NCI-H1694 (cell line): ENCODE data around the gene ADAMTS13.

Source experiments
- DNase-seq: peaks from one replicate; lab custom pipeline; 2025; lab: John Stamatoyannopoulos, UW

ADAMTS13 gene

DNA sequence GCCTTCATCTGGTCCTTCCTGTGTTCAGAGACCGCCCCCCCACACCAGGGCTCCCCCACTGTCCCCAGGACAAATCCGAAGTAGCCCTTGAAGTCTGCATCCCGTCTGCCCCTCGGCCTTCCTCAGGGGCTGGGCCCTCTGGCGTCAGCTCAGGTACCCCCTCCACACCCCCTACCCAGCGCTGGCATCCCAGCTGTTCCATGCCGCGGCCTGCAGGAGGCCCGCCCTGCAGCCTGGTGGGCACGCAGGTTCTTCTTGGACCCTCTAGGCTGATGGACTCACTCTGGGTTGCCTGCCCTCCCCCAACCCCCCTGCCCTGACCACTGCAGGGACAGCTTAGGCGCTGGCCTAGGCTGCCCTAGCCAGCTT is 50.1 kb downstream of the ADAMTS13 start:
- no peak for DNase-seq

DNA sequence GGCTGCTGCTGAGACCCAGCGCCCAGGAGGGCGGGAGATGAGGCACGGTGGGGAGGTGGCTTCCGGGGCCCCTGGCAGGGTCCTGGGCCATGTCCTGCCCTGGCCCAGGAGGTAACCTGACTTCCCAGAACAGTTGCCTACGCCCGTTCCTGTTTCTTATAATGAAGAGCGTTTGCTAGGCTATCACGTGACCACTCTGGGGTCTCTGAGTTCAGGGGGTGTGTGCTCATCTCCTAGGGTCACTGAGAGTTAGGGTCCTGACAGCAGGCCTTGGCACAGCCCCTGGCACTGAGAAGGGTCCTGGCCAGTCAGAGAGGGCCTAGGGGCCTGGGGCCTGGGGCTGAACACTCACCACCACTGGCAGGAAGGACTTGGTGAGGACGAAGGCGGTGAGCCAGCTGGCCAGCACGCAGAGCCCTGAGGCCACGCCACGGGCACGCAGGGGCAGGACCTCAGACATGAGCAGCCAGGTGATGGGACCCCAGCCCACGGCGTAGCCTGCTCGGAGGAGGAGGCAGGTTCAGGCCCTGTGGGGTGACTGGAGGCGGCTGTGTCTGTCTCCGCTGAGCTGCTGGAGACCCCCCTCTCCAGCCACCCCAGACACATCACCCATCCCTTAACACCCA is 50.7 kb downstream of the ADAMTS13 start:
- no peak for DNase-seq

DNA sequence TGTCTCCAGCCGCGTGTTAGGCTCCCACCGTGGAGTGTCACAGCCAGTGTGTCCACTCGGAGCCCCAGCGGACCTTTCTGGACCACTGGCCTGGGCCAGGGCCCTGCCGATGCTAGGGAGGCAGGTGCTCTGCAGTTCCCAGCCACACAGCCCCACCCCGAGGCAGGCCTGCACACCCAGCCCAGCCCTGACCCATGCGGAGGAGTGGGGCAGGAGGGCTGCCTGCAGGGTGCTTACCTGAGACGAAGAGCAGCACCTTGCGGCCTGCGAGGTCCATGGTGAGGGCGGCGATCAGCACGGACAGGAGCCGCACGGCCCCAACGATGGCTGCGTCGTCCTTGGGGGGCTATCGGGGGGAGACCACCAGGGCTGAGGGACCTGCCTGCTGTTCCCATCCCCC is 51.6 kb downstream of the ADAMTS13 start:
- DNase-seq, result no peak

DNA sequence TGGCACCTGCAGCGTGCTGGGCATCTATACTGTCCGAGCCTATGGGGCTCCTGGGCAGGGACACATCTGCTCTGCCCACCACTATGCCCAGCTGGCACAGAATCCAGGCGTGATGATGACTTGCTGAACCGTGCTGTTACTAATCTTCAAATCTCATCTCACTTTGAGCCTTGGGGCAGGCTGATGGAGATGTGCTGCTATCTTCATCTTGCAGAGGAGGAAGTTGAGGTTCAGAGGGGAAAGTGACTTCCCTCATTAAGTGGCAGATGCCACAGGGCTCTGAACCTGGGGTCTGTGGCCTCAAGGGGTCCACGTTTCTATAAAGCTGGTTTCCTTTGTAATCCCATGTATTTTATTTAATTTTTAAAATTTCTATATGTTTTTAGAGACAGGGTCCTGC is 52.0 kb downstream of the ADAMTS13 start:
- DNase-seq, result no peak

DNA sequence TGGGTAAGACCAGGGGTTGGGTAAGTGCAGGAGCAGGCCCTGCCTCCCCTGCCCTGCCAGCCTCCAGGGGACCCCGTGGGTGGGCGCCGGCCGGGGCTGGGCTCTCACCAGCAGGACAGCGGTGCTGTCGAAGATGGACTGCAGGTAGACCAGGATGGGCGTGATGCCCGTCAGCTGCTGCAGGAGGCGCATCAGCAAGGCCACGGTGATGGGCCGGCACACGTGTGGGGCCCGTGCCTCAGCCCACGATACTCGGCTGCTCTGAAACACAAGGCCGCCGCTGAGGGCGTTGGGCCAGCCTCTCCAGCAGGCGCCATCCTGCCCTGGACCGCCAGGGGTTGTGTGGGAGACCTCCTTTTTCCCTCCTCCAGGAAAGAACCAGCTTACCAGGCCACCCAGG is 52.7 kb downstream of the ADAMTS13 start:
- no peak for DNase-seq

DNA sequence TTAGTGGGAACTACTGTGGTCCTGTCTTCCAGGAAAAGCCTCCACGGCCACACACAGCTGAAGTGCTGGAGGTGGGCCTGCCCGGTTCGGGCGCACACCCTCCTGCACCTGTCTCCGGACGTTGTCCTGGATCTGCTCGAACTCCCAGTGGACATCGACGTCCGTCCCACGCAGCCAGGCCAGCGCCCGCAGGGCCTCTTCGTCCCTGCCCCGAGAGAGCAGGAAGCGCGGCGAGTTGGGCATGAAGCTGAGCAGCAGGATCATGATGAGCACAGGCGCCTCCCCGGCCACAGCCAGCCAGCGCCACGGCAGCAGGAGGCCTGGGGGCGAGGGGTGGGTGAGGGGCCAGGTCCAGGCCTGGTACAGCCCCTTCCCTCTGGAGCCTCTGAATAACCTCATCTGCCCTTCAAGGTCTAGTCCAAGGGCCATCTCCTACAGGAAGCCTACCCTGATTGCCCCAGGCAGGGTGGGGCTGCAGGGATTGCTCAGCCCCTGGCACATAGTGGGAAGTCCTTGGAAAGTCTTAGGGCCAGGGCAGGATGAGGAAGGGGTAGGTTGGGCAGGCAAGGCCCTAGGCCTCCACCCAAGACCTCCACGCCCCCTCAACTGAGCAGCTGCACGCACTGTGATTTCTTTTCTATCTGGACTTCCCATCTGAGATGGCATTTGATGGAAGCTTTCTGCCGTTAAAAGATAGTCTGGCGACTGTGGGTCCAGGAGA is 53.3 kb downstream of the ADAMTS13 start:
- no peak for DNase-seq

DNA sequence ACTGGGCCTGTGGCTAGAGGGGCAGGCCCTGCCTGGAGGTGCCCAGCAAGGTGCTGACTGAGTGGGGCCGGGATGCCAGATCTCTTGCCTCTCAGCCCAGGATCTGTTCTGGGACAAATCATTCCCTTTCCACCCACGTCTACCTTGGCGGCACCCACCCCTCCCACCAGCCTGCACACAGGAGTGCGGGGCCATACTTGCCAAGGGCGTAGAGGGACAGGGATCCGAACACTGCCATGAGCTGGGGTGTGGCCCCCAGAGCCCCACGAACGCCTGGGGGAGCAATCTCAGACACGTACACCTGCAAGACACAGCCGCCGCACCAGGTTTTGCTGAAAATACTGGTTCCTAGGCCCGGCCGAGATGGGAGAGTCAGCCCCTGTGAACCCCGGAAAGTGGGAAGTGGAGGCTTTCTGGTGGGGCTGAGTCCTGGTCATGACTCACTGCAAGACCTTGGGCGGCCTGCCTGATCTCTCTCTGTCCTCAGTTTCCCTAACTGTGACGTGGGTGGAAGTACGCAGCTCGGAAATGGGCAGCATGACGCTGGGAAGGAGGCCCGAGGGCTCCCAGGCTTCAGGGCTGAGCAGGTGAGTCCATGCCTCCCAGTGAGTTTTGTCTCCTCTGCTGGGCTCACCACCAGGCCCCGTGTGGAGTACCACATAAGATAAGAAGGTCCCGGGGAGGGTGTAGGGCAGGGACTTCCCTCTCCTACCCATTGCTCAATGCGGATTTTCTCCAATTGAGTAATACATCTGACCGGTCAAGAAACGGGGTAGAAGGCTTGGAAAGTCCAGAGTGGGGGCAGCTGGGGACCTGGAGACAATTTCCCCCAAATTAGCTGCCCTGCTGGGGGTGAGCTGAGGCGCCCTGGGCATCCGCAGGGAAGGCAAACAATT is 54.1 kb downstream of the ADAMTS13 start:
- DNase-seq, result no peak

DNA sequence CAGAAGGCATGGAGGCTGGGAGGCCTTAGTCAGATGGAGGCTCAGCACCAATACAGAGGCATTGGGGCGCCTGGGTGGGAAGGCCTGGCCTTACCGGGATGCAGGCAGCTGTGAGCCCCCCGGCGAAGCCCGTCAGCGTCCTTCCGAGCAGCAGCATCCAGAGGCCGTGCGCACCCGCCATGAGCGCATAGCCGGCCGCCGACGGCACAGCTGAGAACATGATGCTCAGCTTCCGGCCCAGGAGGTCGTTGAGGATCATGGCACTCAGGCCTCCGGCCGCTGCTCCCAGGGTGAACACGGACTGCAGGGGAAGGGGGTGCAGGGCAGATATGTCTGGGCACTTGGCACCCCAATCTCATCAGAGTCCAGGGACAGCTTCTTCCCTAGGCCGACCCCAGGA is 54.8 kb downstream of the ADAMTS13 start:
- no peak for DNase-seq

DNA sequence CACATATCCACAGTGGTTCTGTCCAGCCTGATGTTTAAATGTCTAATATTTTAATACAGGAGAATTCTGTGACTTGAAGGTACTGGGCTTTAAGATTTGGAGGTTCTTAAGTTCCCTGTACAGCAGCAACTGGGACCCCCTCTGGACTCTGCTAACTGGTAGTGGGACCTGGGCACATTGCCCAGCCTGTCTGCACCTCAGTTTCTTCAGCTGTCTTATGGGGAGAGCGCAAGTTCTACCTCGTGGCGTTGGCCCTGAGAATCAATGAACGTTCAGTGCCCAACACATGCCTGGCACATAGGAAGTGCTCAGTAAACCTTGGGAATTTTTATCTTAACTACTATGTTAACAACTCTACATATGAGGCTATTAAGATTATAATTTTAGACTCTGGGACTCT is 55.3 kb downstream of the ADAMTS13 start:
- no peak for DNase-seq

DNA sequence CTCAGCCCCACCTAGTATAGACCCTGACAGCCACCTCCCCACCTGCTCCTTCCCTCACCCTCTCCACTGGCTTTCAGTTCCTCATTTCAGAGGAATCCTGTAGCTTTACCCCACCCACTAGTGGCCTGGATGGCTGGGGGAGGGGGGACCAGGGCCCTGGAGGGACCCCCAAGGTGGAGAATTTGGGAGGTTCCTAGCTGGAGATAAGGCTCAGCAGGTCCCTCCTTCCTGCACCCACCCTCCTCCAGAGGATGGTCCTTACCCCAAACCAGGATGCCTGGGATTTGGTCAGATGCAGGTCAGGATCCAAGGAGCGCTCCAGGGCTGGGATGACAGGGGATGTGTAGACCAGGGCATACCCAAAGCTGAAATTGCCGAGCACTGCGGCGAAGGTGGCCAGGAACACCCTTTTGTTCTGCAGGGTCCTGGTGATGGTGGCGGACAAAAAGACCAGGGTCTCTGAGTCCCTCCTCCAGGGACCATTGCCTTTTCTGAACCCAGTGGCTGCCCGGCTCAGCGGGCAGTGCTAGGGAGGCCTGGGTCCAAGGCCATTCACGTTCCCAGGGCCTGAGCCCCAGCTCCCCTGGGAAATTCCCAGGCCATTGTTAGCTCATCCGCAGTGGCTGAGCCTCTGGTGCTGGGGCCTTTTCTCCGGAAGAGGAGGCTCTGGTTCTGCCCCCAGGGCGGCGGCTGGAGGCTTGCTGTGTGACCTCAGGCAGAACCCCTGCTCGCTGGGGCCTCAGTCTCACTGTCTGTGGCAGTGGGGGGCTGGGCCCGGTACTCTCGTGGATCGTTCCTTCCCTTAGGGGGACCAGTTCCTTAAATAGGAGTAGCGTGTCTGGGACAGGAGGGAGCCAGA is 56.1 kb downstream of the ADAMTS13 start:
- DNase-seq, result no peak

DNA sequence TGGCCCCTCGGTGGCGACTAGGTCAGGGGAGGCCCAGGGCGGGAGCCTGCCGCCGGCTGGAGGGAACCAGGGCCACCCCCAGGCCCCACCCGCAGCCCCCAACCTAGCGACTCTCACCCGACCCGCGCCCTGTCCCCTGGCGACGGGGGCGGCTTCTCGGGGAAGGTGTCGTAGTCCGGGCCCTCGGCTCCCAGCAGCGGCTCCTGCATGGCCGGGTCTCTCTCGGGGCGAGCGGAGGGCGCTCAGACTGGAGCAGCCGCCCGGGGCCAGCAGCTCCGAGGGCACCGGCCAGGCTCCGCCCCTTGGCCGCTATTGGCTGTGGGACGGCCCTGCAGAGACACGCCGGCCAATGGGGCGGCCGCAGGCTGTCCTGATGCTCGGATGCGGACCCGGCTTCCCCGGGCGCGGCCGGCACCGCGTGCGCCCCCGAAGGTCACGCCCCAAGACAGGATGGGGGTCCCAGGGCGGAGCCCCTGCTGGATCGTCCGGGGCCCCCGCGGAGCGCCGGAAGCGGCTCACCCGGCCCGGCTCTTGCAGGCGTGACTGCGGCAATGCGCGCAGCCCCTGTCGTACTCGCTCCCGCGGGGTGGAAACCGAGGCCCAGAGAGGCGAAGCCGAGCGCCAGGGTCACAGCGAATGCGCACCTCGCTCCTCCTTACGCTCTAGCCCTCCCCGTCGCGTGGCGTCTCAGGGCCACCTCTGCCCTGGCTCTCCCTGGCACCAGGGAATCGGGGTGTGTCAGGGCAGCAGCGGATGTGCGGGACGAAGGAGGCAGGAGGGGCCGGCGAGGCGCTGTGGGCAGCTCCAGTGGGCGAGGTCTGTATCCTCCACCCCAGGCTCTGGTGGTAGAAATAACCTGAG is 56.9 kb downstream of the ADAMTS13 start, which contains the start of gene SLC2A6:
TSS of gene SLC2A6 (minus strand) at position 249 of the 861 bp plus-strand sequence. CDS start at position 209, 40 bp downstream.
- DNase-seq, result peak; percentile 47

DNA sequence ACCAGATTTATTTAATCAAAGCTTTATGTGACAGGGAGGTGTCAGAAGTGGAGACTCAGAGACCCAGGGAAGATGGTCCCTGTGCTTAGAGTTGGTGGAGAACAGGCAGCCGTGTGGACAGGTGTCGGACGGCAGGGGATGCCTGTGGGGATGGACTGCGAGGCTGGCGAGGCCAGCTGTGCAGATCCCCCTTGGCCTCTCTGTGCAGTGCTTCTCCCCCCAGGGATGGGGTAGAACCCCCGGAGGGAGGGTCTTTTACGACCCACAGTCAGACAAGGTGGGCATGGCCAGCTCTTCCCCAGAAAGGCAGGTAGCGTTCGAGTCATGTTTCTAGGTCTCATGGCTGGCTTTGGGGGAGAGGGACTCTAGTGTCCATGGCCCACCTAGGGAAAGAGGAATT is 61.4 kb downstream of the ADAMTS13 start:
- DNase-seq, result no peak

DNA sequence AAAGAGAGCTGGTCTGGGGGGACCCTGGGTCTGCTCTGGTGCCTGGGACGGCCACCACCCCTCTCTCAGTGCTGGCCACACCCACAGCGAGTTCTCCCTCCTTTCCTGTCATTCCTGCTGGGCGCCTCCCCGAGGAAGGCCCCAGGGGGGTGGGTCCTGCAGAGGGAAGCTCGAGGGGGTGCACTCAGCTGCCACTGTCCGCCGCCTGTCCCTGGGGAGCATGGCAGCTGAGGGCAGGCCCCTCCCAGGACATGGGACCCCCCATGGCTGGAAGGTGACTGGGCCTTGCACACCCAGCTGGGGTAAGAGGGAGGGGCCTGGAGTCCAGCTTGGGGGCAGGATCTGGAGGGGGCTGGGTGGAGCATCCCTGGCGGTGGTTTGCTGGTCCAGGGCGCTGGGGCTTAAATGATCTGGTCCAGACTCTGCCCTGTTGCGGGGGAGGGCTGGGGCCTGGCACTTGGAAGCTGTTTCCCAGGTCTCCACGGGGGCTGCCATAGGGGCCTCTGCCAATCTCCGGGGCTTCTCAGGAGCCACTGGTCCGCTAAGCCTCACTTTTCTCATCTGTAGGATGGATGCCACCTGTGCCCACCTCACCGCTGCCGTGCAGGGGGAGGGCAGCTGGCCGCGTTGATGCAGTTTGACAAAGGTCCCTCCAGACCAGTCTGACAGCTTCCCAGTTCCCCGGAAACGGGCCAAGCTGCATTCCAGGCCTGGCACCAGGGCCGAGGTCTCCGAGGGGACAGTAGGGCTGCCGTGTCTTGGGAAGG is 62.7 kb downstream of the ADAMTS13 start:
- DNase-seq, result no peak

DNA sequence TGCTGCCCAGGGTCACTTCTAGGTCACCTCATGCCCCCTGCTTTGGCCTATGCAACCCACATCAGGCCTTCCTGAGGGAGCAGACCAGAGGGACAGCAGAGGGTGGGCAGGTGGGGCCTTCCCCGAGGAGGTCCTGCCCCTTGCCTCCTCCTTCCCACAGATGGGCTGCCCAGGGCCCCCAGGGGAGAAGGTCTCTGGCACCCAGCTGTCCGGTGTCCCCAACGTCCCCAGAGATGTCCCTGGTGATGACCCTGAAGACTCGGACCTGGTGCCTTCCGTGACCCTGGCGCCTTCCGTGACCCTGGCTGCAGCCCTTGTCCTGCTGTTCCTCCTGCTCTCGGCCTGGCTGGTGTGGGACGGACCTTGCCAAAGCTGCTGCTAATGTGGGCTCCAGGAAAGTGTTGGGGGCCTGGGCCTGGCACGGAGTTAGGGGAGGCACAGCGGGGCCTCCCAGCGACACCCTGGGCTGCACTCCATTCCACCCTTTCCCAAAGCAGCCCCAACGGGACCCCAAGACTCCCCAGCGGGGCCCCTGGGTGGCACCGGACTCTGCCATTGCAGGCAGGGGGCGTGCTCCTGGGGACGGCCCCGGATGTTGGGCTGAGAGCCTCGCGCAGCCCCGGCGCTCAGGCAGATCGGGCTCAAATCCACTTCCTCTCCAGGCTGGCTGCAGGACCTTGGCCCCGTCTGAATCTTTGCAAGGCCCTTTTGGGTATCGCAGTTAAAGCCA is 63.5 kb downstream of the ADAMTS13 start:
- DNase-seq, result no peak

DNA sequence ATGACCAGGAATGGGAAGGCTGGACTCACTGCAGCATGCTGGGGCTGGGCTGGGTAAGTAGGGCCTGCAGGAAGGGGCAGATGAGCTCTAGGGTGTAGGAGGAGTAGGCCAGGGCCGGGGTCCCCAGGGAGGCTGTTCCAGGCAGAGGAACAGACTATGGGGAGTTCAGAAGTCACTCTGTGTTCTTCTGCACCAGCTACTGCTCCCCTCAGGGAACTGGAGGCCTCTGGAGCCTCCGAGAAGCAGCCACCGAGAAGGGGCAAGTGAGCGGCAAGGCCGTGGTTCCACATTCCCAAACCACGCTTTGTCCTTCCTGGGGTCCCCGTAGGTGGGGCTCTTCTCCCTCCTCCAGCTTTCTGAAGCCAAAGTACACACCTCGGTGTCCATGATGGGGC is 65.2 kb downstream of the ADAMTS13 start:
- DNase-seq, result no peak

DNA sequence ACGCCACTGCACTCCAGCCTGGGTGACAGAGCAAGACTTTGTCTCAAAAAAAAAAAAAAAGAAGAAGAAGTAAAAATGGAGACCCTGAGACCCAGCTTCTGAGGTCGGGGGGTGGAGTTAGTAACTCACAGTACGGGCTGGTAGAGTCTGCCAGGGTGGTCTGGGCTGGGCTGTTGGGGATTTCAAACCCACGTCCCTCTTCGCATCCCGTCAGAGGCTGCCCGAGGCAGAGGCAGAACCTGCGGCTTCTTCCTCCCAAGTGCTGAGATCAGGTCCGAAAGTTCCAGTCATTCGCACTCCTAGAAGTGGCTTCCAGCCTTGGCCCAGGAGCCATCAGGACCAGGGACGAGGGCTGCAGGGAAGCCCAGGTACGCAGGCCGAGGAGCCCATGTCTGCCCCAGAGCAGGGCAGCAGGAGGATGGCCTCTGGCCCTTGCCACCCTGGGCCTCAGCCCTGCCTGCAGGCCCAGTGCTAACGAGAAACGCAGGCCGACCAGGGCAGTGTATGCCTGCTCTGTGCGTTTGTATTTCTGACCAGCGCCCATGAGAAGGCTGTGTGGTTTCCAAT is 66.6 kb downstream of the ADAMTS13 start:
- no peak for DNase-seq

DNA sequence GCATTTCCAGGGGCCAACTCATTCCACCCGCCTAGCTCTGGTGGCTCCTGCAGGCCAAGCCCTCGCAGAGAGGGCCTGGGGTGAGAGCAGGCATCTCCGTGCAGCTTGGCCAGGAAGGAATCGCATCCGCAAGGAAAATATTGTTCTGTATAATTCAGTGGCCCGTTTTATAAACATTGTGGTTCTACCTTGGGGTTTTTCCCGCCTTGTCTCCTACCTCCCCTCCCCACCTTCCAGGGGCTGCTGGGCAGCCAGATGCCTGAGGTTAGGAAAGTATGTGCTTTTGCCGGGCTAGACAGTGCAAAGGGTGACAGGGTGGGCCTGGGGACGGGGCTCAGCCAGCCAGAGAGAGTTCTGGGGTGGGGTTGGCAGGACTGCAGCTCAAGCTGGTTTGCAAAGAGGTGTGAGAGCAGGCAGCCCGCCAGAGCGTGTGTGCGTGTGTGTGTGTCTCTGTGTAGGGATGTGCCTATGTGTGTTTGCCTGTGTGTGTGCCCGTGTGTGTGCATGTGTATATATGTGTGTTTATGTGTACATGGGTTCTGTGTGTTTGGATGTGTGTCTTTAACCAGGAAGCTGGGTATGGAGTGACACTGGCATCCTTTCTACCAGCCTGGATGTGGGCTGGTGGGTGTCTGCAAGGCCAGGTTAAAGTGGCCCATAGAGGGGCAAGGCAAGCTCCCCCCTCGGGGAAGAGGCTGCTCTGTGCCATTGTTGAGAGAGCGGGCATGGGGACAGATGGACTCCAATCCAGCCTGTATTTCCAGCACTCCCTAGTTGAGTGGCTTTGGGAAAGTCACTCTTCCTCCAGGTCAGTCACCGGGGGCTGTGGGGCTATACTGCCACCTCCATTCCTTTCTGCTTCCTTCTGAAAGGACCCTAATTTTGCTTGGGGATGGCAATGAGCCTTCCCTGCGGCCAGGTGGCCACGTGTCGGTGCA is 67.4 kb downstream of the ADAMTS13 start:
- DNase-seq, result no peak

DNA sequence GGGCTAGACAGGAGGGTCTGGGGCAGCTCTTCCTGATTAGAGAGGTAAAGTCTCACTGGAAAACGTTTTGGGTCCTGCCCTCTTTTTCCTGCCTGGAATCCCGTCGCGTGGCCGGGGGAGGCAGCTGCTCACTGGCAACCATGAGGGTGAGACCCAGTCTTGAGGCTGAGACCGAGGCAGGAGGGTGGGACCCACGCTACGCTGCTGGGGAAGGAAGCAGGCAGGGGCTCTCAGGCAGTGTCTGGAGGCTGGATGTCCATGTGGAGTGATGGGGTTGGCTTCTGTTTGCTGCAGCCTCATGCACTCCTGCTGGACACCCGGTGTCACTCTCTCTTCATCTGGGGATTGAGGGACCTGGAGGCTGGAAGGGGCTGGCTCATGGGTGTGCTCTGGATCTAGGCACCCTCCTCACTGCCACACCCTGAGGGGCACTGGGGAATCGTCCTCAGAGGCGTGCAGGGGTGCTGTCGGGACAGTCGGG is 68.1 kb downstream of the ADAMTS13 start:
- DNase-seq, result no peak
